ENCODE data around the gene SYCE3.

DNA sequence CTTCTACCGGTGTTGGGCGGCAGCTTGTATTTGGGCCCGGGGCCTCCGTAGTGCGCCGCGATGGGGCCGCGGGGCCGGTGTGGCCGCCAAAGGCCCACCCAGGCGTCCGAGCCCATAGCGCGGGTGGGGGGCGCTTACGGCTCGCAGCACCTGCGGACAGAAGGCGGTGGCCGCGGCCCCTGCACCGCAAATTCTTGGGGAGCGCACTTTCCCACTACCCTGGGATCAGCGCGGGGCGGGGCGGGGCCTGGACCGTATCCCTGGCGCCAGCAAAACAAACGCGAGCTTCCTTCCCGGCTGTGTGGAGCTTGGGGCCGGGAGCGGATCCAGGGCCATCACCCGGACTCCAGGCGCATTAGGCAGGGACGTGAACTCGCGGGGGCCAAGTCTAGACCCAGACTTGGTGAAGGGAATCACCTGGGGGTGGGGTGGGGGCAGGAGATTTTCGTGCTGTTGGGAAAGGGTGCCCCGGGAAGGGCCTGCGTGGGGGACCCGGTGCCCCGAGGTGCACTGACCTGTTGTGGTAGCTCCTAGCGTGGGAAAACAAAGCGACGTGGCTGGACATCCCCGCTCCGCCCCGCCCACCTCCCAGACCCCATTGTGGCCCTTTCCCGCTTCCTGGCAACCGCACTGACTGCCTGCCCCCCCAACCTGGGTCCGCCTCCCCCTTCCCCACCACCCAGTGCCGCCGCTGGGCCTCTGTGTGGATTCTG, 30.6 kb downstream of the SYCE3 start:
- TF ChIP-seq, protein P1, sequence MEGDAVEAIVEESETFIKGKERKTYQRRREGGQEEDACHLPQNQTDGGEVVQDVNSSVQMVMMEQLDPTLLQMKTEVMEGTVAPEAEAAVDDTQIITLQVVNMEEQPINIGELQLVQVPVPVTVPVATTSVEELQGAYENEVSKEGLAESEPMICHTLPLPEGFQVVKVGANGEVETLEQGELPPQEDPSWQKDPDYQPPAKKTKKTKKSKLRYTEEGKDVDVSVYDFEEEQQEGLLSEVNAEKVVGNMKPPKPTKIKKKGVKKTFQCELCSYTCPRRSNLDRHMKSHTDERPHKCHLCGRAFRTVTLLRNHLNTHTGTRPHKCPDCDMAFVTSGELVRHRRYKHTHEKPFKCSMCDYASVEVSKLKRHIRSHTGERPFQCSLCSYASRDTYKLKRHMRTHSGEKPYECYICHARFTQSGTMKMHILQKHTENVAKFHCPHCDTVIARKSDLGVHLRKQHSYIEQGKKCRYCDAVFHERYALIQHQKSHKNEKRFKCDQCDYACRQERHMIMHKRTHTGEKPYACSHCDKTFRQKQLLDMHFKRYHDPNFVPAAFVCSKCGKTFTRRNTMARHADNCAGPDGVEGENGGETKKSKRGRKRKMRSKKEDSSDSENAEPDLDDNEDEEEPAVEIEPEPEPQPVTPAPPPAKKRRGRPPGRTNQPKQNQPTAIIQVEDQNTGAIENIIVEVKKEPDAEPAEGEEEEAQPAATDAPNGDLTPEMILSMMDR (IDR thresholded peaks at IDR 0.05; ENCODE audit: low read depth, low read length) = no peak
- TF ChIP-seq EZH2phosphoT487 (IDR thresholded peaks at IDR 0.05; ENCODE audit: low read depth) = no peak

Data from OCI-LY3 (cell line).